HCT116 (cell line): ENCODE data around the gene HTRA2. TPM values are rescaled to one million over a fixed set of nuclear protein-coding genes. Genes with fewer than 3 reads are reported as not detected.

ENCODE experiments used
- ATAC-seq: fragments of 200-7000 bp; cut with Tn5 transposase; 2 replicates; pipeline ENCODE4 v1.9.1; 2020; ENCODE audit warnings: mild to moderate bottlenecking, moderate library complexity
- BruUV-seq: library from RNA; stranded (reverse); fragments of 400-500 nt; replicated peaks from 2 replicates; lab custom pipeline; 2021; lab: Mats Ljungman, UMichigan
- CTCF ChIA-PET: fragments of 300-600 bp; sonication (Branson Sonifier 250); formaldehyde crosslinking; loops from one replicate; lab custom pipeline; 2021; ENCODE audit warnings: antibody characterized with exemption; lab: Charles Lee
- POLR2A ChIA-PET: fragments of 300-600, 350-600 bp; sonication (Branson Sonifier 250); formaldehyde crosslinking; loops from one replicate; lab custom pipeline; 2021; ENCODE audit warnings: antibody characterized with exemption; lab: Charles Lee
- RAD21 ChIA-PET, 2 experiments: fragments of 300-600 bp; sonication (Branson Sonifier 250); formaldehyde crosslinking; loops; one replicate each; lab custom pipeline; 2023; ENCODE audit warnings: low total read pairs in 2 of 2; ENCODE audit not compliant: uncharacterized antibody in 2 of 2, unreplicated experiment in 2 of 2, low non-redundant PET in 1 of 2; lab: Charles Lee
- DNase-seq: peaks from one replicate; pipeline ENCODE4 v3.0.0-alpha.2; 2010; ENCODE audit warnings: low read depth, low spot score
- H2AFZ ChIP-seq: fragments of 200-600 bp; shearing (Covaris generic), sonication (generic); 2 replicates; pipeline ENCODE4 v1.6.1; 2017; ENCODE audit warnings: low read depth, mixed run types, mixed read lengths, antibody characterized with exemption, low read length; ENCODE audit not compliant: poor library complexity, severe bottlenecking
- H3K27ac ChIP-seq: 2 replicates; pipeline ENCODE4 v1.5.1; 2012; ENCODE audit warnings: low read depth, low read length
- H3K27me3 ChIP-seq: fragments of 200-600 bp; sonication (generic); 2 replicates; pipeline ENCODE4 v1.6.1; 2016; ENCODE audit warnings: mixed run types, low read length, mixed read lengths; ENCODE audit not compliant: insufficient read depth
- H3K36me3 ChIP-seq, 2 experiments: fragments of 200-500 bp in 1 of 2; fragments of 200-600 bp in 1 of 2; sonication (Bioruptor generic) in 1 of 2; sonication (generic) in 1 of 2; 2 replicates each; pipeline versions ENCODE4 v1.5.1 to v1.6.1; 2014 to 2016; ENCODE audit warnings: low read length in 2 of 2, inconsistent platforms in 1 of 2, mixed read lengths in 1 of 2, mixed run types in 1 of 2; ENCODE audit not compliant: insufficient read depth in 2 of 2, control insufficient read depth in 1 of 2
- H3K4me1 ChIP-seq, 2 experiments: fragments of 200-600 bp in 1 of 2; sonication (generic) in 1 of 2; 2 replicates each; pipeline versions ENCODE4 v1.5.1 to v1.6.1; 2012 to 2017; ENCODE audit warnings: low read length in 2 of 2, inconsistent platforms in 1 of 2, mild to moderate bottlenecking in 1 of 2, mixed read lengths in 1 of 2, mixed run types in 1 of 2, moderate library complexity in 1 of 2; ENCODE audit not compliant: insufficient read depth in 2 of 2, control insufficient read depth in 1 of 2
- H3K4me2 ChIP-seq: fragments of 200-600 bp; sonication (generic); 2 replicates; pipeline ENCODE4 v1.6.1; 2017; ENCODE audit warnings: mixed run types, low read length, mixed read lengths
- H3K4me3 ChIP-seq, 2 experiments: fragments of 200-600 bp in 1 of 2; sonication (generic) in 1 of 2; replicated peaks in 1 of 2; 2 replicates each; pipeline ENCODE4 v1.5.1; 2011 to 2016; ENCODE audit warnings: low read length in 2 of 2, control low read depth in 1 of 2, low read depth in 1 of 2, mild to moderate bottlenecking in 1 of 2, mixed read lengths in 1 of 2, mixed run types in 1 of 2
- H3K79me2 ChIP-seq: fragments of 200-600 bp; sonication (generic); 2 replicates; pipeline ENCODE4 v1.6.1; 2017; ENCODE audit warnings: mild to moderate bottlenecking, mixed run types, low read length, moderate library complexity, mixed read lengths; ENCODE audit not compliant: insufficient read depth
- H3K9ac ChIP-seq: fragments of 200-600 bp; sonication (generic); 2 replicates; pipeline ENCODE4 v1.6.1; 2016; ENCODE audit warnings: low read length, mixed read lengths
- H3K9me2 ChIP-seq: fragments of 200-600 bp; sonication (generic), shearing (Covaris generic); 2 replicates; pipeline ENCODE4 v1.6.1; 2017; ENCODE audit warnings: mixed run types, mild to moderate bottlenecking, moderate library complexity; ENCODE audit not compliant: insufficient read depth
- H3K9me3 ChIP-seq, 2 experiments: fragments of 200-500 bp in 1 of 2; fragments of 200-600 bp in 1 of 2; sonication (Bioruptor generic) in 1 of 2; sonication (generic) in 1 of 2; 2 replicates each; pipeline ENCODE4 v1.6.1; 2014 to 2017; ENCODE audit warnings: low read length in 2 of 2, mixed read lengths in 2 of 2, inconsistent platforms in 1 of 2, low read depth in 1 of 2, mild to moderate bottlenecking in 1 of 2, mixed run types in 1 of 2, moderate library complexity in 1 of 2; ENCODE audit not compliant: control insufficient read depth in 1 of 2, insufficient read depth in 1 of 2
- H4K20me1 ChIP-seq: fragments of 200-600 bp; sonication (generic), shearing (Covaris generic); 2 replicates; pipeline ENCODE4 v1.6.1; 2017; ENCODE audit warnings: mixed run types, mild to moderate bottlenecking, moderate library complexity; ENCODE audit not compliant: insufficient read depth
- ATF3 ChIP-seq: IDR thresholded peaks from 2 replicates; pipeline ENCODE4 v1.6.1; 2012
- CBX3 ChIP-seq: IDR thresholded peaks from 2 replicates; pipeline ENCODE4 v1.6.1; 2012; ENCODE audit warnings: low read depth
- CEBPB ChIP-seq: IDR thresholded peaks from 2 replicates; pipeline ENCODE4 v1.6.1; 2012; ENCODE audit warnings: low read depth
- CTCF ChIP-seq, 3 experiments: fragments of 200-600 bp in 1 of 3; sonication (generic) in 1 of 3; IDR thresholded peaks in 2 of 3; conservative IDR thresholded peaks in 1 of 3; 2 replicates each; pipeline ENCODE4 v1.5.1; 2012 to 2017; ENCODE audit warnings: low read depth in 2 of 3, low read length in 2 of 3, antibody characterized with exemption in 1 of 3, borderline replicate concordance in 1 of 3, control low read depth in 1 of 3, mild to moderate bottlenecking in 1 of 3, mixed read lengths in 1 of 3, mixed run types in 1 of 3, moderate library complexity in 1 of 3; ENCODE audit not compliant: insufficient read depth in 1 of 3
- EGR1 ChIP-seq: IDR thresholded peaks from 2 replicates; pipeline ENCODE4 v1.6.1; 2012; ENCODE audit warnings: low read depth
- ELF1 ChIP-seq: IDR thresholded peaks from 2 replicates; pipeline ENCODE4 v1.6.1; 2012; ENCODE audit warnings: low read depth, borderline replicate concordance
- EZH2 ChIP-seq: fragments of 200-600 bp; sonication (generic); IDR thresholded peaks from 2 replicates; pipeline ENCODE4 v1.6.1; 2017; ENCODE audit warnings: antibody characterized with exemption, mixed run types
- EZH2phosphoT487 ChIP-seq: fragments of 200-600 bp; IDR thresholded peaks from 2 replicates; pipeline ENCODE4 v1.6.1; 2018; ENCODE audit warnings: antibody characterized with exemption, borderline replicate concordance
- FOSL1 ChIP-seq: IDR thresholded peaks from 2 replicates; pipeline ENCODE4 v1.6.1; 2012; ENCODE audit warnings: low read depth
- JUND ChIP-seq: IDR thresholded peaks from 2 replicates; pipeline ENCODE4 v1.6.1; 2012
- POLR2A ChIP-seq: IDR thresholded peaks from 2 replicates; pipeline ENCODE4 v1.7.0; 2011; ENCODE audit warnings: borderline replicate concordance; ENCODE audit not compliant: insufficient read depth, insufficient read length; ENCODE audit errors: extremely low read depth
- RAD21 ChIP-seq: IDR thresholded peaks from 2 replicates; pipeline ENCODE4 v1.6.1; 2012; ENCODE audit warnings: low read depth, mild to moderate bottlenecking
- SIN3A ChIP-seq: IDR thresholded peaks from 2 replicates; pipeline ENCODE4 v1.6.1; 2012; ENCODE audit warnings: low read depth
- SP1 ChIP-seq: IDR thresholded peaks from 2 replicates; pipeline ENCODE4 v1.6.1; 2012; ENCODE audit warnings: low read depth
- SRF ChIP-seq: IDR thresholded peaks from 2 replicates; pipeline ENCODE4 v1.6.1; 2012; ENCODE audit warnings: low read depth
- ZFX ChIP-seq: fragments of 450-650 bp; IDR thresholded peaks from 2 replicates; pipeline ENCODE4 v1.6.1; 2017
- ZNF274 ChIP-seq: fragments of 200-500 bp; sonication (Bioruptor generic); IDR thresholded peaks from 2 replicates; pipeline ENCODE4 v1.6.1; 2014; ENCODE audit warnings: mild to moderate bottlenecking, low read depth, low read length, inconsistent platforms
- intact Hi-C: fragments of 100-400 bp; cut with micrococcal nuclease; formaldehyde crosslinking; loops from 2 replicates; pipeline ENCODE4 v1.10.0; 2022
- total RNA-seq: library from RNA; stranded (reverse); gene quantifications from one replicate; pipeline ENCODE4 v1.2.1, GENCODE V29; 2021; ENCODE audit not compliant: unreplicated experiment

Gene HTRA2
- total RNA-seq, 1 experiment from 2014 or later: 36.2 TPM

GRCh38 chr2:74486141-74486540 is 43.6 kb upstream of the HTRA2 start:
- ATAC-seq (no peak), DNase-seq (no peak)
- intact Hi-C loops: no loop called here
- no peak overlapping the region for H3K4me3 ChIP-seq
- H3K79me2 ChIP-seq: peaks cover 18% of the 10 kb centered on the region
- ChIA-PET POLR2A (no interaction called here), RAD21 (no interaction called here), CTCF (no interaction called here)
- no peak overlapping the region for H2AFZ ChIP-seq
- H3K4me1 ChIP-seq: peaks cover 12 to 25% of the 10 kb centered on the region in 2 experiments
- no peak overlapping the region for H3K4me2 ChIP-seq
- H3K36me3 ChIP-seq: peaks cover 4 to 6% of the 10 kb centered on the region in 2 experiments; a peak in 3 of 4 replicates
- H3K27ac ChIP-seq: no peak overlapping the region
- H3K27me3 ChIP-seq: no peaks in the 10 kb centered on the region
- BruUV-seq: no TSS peak
- H3K9me3 ChIP-seq: no peaks in the 10 kb centered on the region
- no peak overlapping the region for H3K9ac ChIP-seq
- TF ChIP-seq JUND: no peak
- no peak for TF ChIP-seq SP1
- TF ChIP-seq FOSL1: no peak
- TF ChIP-seq ELF1: no peak
- no peak for TF ChIP-seq SIN3A
- TF ChIP-seq POLR2A: no peak
- TF ChIP-seq EGR1: no peak
- no peak for TF ChIP-seq CEBPB
- TF ChIP-seq ZNF274: no peak
- no peak for TF ChIP-seq CTCF (IDR thresholded peaks at IDR 0.05 in 2 of 3, conservative IDR thresholded peaks at IDR 0.05 in 1 of 3; ENCODE audit: borderline replicate concordance in 1 of 3, insufficient read depth in 1 of 3, low read depth in 2 of 3, low read length in 2 of 3)
- TF ChIP-seq ZFX: no peak
- TF ChIP-seq ATF3: no peak
- no peak for TF ChIP-seq CBX3
- TF ChIP-seq SRF: no peak
- TF ChIP-seq EZH2phosphoT487: no peak
- no peak for TF ChIP-seq EZH2
- no peak for TF ChIP-seq RAD21
- no peaks in the 10 kb centered on the region for H4K20me1 ChIP-seq
- H3K9me2 ChIP-seq: no peaks in the 10 kb centered on the region
